SK-N-SH treated with all-trans-retinoic acid at 6 μM for 48 hours (cell line): ENCODE measurements around the gene AMIGO2.

Experiments
- ATAC-seq: fragments of 200-7000 bp; cut with Tn5 transposase; 3 replicates; pipeline ENCODE4 v1.9.1; 2020; ENCODE audit warnings: mild to moderate bottlenecking, moderate library complexity
- ARNTL ChIP-seq: fragments of 450-650 bp; formaldehyde crosslinking; IDR thresholded peaks from 2 replicates; pipeline ENCODE4 v1.5.0; 2020; ENCODE audit warnings: low read depth, mild to moderate bottlenecking, moderate library complexity, borderline replicate concordance
- BACH2 ChIP-seq: fragments of 250-450 bp; sonication (Bioruptor Pico); IDR thresholded peaks from 2 replicates; pipeline ENCODE4 v1.9.0; 2021; ENCODE audit warnings: mild to moderate bottlenecking, borderline replicate concordance
- CSDC2 ChIP-seq: fragments of 250-450 bp; sonication (Bioruptor Pico); IDR thresholded peaks from 2 replicates; pipeline ENCODE4 v1.5.0; 2020; ENCODE audit warnings: mild to moderate bottlenecking, moderate library complexity
- ESRRG ChIP-seq: fragments of 250-450 bp; sonication (Bioruptor Pico); IDR thresholded peaks from 2 replicates; pipeline ENCODE4 v1.6.1; 2021; ENCODE audit warnings: mild to moderate bottlenecking
- GLIS3 ChIP-seq: fragments of 250-450 bp; sonication (Bioruptor Pico); IDR thresholded peaks from 2 replicates; pipeline ENCODE4 v1.5.0; 2020; ENCODE audit warnings: mild to moderate bottlenecking, moderate library complexity
- ISL1 ChIP-seq: fragments of 250-450 bp; sonication (Bioruptor Pico); IDR thresholded peaks from 2 replicates; pipeline ENCODE4 v2.1.2; 2022; ENCODE audit warnings: mild to moderate bottlenecking, moderate library complexity
- OSR1 ChIP-seq: fragments of 250-450 bp; sonication (Bioruptor Pico); IDR thresholded peaks from 2 replicates; pipeline ENCODE4 v1.8.0; 2022; ENCODE audit warnings: moderate library complexity, mild to moderate bottlenecking, inconsistent platforms
- PATZ1 ChIP-seq: fragments of 250-450 bp; sonication (Bioruptor Pico); IDR thresholded peaks from 2 replicates; pipeline ENCODE4 v1.8.0; 2020; ENCODE audit warnings: mild to moderate bottlenecking, moderate library complexity, borderline replicate concordance
- POU6F1 ChIP-seq: fragments of 250-450 bp; sonication (Bioruptor Pico); IDR thresholded peaks from 2 replicates; pipeline ENCODE4 v1.8.0; 2021; ENCODE audit warnings: low read depth, mild to moderate bottlenecking, moderate library complexity, borderline replicate concordance
- PPARA ChIP-seq: fragments of 250-450 bp; sonication (Bioruptor Pico); IDR thresholded peaks from 2 replicates; pipeline ENCODE4 v1.5.0; 2020; ENCODE audit warnings: mild to moderate bottlenecking, borderline replicate concordance
- RARB ChIP-seq: fragments of 250-450 bp; sonication (Bioruptor Pico); IDR thresholded peaks from 2 replicates; pipeline ENCODE4 v1.8.0; 2021; ENCODE audit warnings: mild to moderate bottlenecking, moderate library complexity
- TOX ChIP-seq: fragments of 250-450 bp; sonication (Bioruptor Pico); IDR thresholded peaks from 2 replicates; pipeline ENCODE4 v1.8.0; 2021; ENCODE audit warnings: mild to moderate bottlenecking, moderate library complexity, borderline replicate concordance
- TSHZ2 ChIP-seq: fragments of 250-450 bp; sonication (Bioruptor Pico); IDR thresholded peaks from 2 replicates; pipeline ENCODE4 v1.5.0; 2020; ENCODE audit warnings: mild to moderate bottlenecking, moderate library complexity
- ZC3H10 ChIP-seq: fragments of 250-450 bp; sonication (Bioruptor Pico); IDR thresholded peaks from 2 replicates; pipeline ENCODE4 v1.5.1; 2021; ENCODE audit warnings: mild to moderate bottlenecking, moderate library complexity
- ZFP3 ChIP-seq: fragments of 250-450 bp; sonication (Bioruptor Pico); IDR thresholded peaks from 2 replicates; pipeline ENCODE4 v1.5.0; 2020; ENCODE audit warnings: mild to moderate bottlenecking, moderate library complexity
- ZFP30 ChIP-seq: fragments of 450-650 bp; formaldehyde crosslinking; IDR thresholded peaks from 2 replicates; pipeline ENCODE4 v1.5.0; 2022; ENCODE audit warnings: mild to moderate bottlenecking, moderate library complexity
- ZNF565 ChIP-seq: fragments of 450-650 bp; formaldehyde crosslinking; conservative IDR thresholded peaks from 2 replicates; pipeline ENCODE4 v1.5.0; 2020; ENCODE audit warnings: low read depth, mild to moderate bottlenecking, moderate library complexity
- ZNF70 ChIP-seq: fragments of 450-650 bp; formaldehyde crosslinking; IDR thresholded peaks from 2 replicates; pipeline ENCODE4 v1.5.0; 2020; ENCODE audit warnings: mild to moderate bottlenecking, moderate library complexity
- ZNF8 ChIP-seq: fragments of 450-650 bp; formaldehyde crosslinking; IDR thresholded peaks from 2 replicates; pipeline ENCODE4 v1.5.0; 2020; ENCODE audit warnings: mild to moderate bottlenecking, moderate library complexity
- TF ChIP-seq, protein P1 (sequence below): fragments of 250-450 bp; sonication (Bioruptor Pico); IDR thresholded peaks from 2 replicates; pipeline ENCODE4 v1.5.1; 2020; ENCODE audit warnings: low read depth, mild to moderate bottlenecking, moderate library complexity

AMIGO2 gene

DNA sequence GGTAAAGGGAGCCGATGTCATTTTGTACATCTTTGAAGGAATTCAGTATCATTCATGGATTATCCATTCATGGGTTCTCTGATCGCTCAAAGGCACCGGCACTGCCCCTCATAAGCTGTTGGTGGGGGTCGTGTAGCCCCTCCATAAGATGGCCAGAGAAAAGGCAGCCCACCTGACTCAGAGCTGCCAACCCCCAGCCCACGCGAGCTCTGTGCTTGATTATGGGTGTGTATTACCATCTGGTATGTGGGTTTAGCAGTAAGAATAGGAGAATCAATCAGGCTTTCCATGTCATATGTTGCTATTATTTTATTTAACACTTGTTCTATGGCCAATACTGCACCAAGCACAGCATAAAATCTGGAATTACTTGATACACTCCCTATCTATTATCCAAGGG is 32.1 kb upstream of the AMIGO2 start:
- no peak for TF ChIP-seq CSDC2 (CRISPR knock-in tag)
- no peak for TF ChIP-seq PPARA
- no peak for TF ChIP-seq ZNF70 (CRISPR knock-in tag)
- TF ChIP-seq PATZ1 (CRISPR knock-in tag) = no peak
- no peak for TF ChIP-seq ZC3H10 (CRISPR knock-in tag)
- no peak for TF ChIP-seq ZFP3 (CRISPR knock-in tag)
- no peak for TF ChIP-seq TOX
- no peak for TF ChIP-seq ZNF565 (CRISPR knock-in tag)
- TF ChIP-seq, protein P1, sequence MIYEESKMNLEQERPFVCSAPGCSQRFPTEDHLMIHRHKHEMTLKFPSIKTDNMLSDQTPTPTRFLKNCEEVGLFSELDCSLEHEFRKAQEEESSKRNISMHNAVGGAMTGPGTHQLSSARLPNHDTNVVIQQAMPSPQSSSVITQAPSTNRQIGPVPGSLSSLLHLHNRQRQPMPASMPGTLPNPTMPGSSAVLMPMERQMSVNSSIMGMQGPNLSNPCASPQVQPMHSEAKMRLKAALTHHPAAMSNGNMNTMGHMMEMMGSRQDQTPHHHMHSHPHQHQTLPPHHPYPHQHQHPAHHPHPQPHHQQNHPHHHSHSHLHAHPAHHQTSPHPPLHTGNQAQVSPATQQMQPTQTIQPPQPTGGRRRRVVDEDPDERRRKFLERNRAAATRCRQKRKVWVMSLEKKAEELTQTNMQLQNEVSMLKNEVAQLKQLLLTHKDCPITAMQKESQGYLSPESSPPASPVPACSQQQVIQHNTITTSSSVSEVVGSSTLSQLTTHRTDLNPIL (CRISPR knock-in tag) = no peak
- TF ChIP-seq ZFP30 (CRISPR knock-in tag) = no peak
- TF ChIP-seq ESRRG = no peak
- TF ChIP-seq TSHZ2 = no peak
- no peak for TF ChIP-seq ISL1
- no peak for ATAC-seq

DNA sequence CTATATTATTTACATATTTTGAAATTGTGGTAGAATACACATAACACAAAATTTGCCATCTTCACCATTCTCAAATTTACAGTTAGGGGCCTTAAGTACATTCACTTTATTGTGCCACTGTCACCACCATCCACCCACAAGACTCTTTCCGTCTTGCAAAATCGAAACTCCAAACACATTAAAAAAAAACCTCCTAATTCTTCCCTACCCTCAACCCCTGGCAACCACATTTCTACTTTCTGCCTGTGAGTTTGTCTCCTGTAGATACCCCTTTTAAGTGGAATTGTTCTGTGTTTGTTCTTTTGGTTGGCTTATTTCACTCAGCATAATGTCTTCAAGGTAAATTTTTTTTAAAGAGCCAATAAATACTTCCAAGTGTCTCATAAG is 31.6 kb upstream of the AMIGO2 start:
- TF ChIP-seq BACH2 (CRISPR knock-in tag) (no peak), ZNF8 (no peak), TSHZ2 (no peak)
- ATAC-seq = no peak

DNA sequence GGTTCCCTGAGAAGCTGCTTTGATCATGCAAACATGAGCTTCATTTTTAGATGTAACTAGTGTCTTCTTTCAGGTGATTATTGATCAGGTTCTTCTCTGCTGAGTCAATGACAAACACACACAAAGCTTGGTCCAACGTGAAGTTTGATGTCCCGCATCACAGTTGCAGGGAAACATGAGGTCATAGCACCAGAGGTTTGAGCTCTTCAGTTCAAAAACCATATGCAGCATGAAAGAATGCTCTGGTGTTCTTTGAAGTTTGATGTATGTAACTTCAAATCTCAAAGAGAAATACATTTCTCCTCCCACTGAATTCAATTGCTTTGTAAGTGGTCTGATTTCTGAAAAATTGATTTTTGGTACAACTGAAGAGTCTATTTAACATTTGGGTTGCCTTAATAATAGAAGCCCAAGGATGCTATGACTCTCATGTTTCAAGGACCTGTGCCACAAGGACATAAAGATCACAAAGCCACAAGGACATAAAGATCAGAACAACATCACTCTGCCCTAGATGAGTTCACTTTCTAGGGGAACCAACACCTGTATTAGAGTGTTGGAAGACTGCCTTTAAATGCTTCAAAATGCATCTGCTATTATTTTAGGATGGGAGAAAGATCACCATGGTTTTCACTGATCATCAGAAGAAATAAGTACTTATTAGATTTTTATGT is 31.1 kb upstream of the AMIGO2 start:
- TF ChIP-seq RARB (no peak), CSDC2 (CRISPR knock-in tag) (no peak), GLIS3 (no peak), ZNF565 (CRISPR knock-in tag) (no peak), ARNTL (no peak), ZC3H10 (CRISPR knock-in tag) (no peak), TOX (no peak), ZNF70 (CRISPR knock-in tag) (no peak)
- no peak for ATAC-seq

DNA sequence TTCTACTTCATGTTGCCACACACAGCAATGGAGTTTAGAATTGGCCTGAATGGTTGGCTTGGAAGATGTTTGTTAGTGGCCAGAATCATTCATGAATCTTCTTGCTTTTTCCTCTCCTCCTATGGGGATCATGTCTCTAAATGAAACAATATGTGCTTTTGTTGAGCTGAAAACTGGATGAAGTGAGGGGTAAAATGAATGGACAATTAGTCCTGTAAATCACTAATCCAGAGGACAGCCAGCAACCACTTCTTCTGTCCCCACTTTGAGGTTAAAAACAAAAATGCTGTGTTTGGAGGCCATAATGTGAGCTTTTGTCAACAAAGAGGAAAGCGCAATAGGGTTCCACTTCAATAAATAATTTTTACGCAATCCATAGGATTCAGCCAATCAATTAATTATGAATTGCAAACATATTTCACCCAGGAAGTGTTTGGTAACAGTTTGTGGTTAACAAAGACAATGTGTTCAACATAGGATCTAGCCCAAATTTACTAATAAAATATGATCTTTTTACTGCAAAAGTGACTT is 30.3 kb upstream of the AMIGO2 start:
- no peak for ATAC-seq
- TF ChIP-seq POU6F1 (no peak), ZFP30 (CRISPR knock-in tag) (no peak), ESRRG (no peak), PATZ1 (CRISPR knock-in tag) (no peak), ISL1 (no peak), OSR1 (CRISPR knock-in tag) (no peak), BACH2 (CRISPR knock-in tag) (no peak)
- TF ChIP-seq, all 23 proteins: peak for 0
